Measurements from ENCODE around the gene NLRX1. TPM values are rescaled to one million over a fixed set of nuclear protein-coding genes. Genes with fewer than 3 reads are reported as not detected.
"Not testable (repeated sequence)": the region's sequence is repeated elsewhere in the genome, so short reads cannot be mapped to it uniquely, and the experiment has no call there.

Gene NLRX1
- total RNA-seq, 1 experiment from 2014 or later = 35.8 TPM

- in situ Hi-C loops (cut with HindIII; ENCODE audit: low pct_unique_long_range_greater_than_20kb, low sequenced_read_pairs) = no loop called here
- no peak for DNase-seq (ENCODE audit: low read depth)
Measured at GRCh38 chr11:119198925-119199324, 30.4 kb downstream of the NLRX1 start.

DNA sequence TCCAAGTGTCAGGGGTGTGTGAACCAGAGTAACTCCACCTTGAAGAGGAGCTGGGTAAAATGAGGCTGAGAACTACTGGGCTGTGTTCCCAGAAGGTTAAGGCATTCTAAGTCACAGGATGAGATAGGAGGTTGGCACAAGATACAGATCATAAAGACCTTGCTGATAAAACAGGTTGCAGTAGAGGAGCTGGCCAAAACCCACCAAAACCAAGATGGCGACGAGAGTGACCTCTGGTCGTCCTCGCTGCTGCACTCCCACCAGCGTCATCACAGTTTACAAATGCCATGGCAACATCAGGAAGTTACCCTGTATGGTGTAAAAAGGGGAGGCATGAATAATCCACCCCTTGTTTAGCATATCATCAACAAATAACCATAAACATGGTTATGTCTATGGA lies 32.7 kb downstream of the NLRX1 start:
- DNase-seq (ENCODE audit: low read depth); in situ Hi-C loops (cut with HindIII; ENCODE audit: low pct_unique_long_range_greater_than_20kb, low sequenced_read_pairs): not testable (repeated sequence)

DNA sequence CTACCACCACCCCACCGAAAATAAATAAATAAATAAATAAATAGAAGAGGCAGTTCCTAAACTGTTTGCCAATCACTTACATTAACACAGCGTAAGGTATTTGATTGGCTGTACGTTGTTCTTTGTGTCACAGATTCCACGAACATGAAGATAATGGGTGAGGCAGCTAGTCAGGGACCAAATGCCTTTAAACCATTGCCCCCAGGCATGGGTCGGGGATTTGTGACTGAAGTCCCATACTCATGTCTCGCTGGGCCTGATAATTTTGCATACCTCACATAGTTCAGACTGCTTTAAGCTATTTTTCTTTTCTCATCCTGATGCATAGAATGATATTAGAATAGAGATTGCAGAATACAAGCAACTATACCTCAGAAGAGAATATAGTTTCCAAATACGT lies 34.0 kb downstream of the NLRX1 start:
- in situ Hi-C loops (cut with HindIII; ENCODE audit: low pct_unique_long_range_greater_than_20kb, low sequenced_read_pairs) = no loop called here
- DNase-seq (ENCODE audit: low read depth) = no peak

- in situ Hi-C loops (cut with HindIII; ENCODE audit: low pct_unique_long_range_greater_than_20kb, low sequenced_read_pairs) = no loop called here
- DNase-seq (ENCODE audit: low read depth) = no peak
Measured at GRCh38 chr11:119204066-119204465, 35.5 kb downstream of the NLRX1 start.

GRCh38 chr11:119205080-119205479 lies 36.6 kb downstream of the NLRX1 start:
- in situ Hi-C loops (cut with HindIII; ENCODE audit: low pct_unique_long_range_greater_than_20kb, low sequenced_read_pairs) = no loop called here
- no peak for DNase-seq (ENCODE audit: low read depth)

GRCh38 chr11:119205574-119206510 lies 37.3 kb downstream of the NLRX1 start, which contains the start of gene CBL:
CBL (plus strand) TSS chr11:119206339; CDS start chr11:119206418, 79 bp downstream.
- peak; percentile 82 for DNase-seq (ENCODE audit: low read depth)
- in situ Hi-C loops (cut with HindIII; ENCODE audit: low pct_unique_long_range_greater_than_20kb, low sequenced_read_pairs) = no loop called here

- in situ Hi-C loops (cut with HindIII; ENCODE audit: low pct_unique_long_range_greater_than_20kb, low sequenced_read_pairs) = no loop called here
- DNase-seq (ENCODE audit: low read depth) = peak; percentile 16
Measured at GRCh38 chr11:119206511-119207414, 38.2 kb downstream of the NLRX1 start.

DNA sequence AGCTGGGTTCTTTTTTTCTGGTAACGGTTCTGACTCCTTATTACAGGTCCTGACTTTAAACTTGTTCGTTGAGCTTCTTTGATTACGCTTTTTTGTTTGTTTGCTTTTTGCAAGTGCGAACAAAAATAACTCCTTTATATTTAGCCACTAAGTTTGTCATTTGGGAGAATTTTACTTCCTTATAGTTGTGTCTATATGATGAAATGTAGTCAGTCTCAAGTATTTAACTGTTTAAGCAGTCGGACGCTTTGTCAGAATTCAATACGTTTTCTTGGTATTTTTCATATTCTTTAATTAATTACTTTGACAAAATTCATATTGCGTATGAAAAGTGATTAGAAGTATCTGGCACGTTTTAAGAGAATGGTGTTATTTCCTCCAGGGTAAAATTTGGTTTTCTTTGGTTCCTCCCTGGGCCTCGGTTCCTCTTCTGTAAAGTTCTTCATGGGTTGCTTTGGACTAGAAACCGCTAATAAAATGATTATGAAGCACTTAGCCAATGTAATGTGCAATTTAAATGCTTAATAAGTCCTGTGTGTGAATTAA lies 39.0 kb downstream of the NLRX1 start:
- no peak for DNase-seq (ENCODE audit: low read depth)
- in situ Hi-C loops (cut with HindIII; ENCODE audit: low pct_unique_long_range_greater_than_20kb, low sequenced_read_pairs) = no loop called here

DNA sequence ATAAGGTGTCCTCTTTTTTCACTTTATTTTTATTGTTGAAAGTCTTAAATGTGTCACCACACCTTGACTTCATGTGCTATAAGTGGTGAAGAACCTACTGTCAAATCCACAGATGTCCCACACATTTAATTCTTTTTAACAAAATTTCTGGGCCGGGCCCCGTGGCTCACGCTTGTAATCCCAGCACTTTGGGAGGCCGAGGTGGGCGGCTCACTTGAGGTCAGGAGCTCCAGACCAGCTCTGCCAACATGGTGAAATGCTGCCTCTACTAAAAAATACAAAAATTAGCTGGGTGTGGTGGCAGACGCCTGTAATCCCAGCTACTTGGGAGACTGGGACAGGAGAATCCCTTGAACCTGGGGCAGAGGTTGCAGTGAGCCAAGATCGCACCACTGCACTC lies 40.7 kb downstream of the NLRX1 start:
- in situ Hi-C loops (cut with HindIII; ENCODE audit: low pct_unique_long_range_greater_than_20kb, low sequenced_read_pairs) = no loop called here

DNA sequence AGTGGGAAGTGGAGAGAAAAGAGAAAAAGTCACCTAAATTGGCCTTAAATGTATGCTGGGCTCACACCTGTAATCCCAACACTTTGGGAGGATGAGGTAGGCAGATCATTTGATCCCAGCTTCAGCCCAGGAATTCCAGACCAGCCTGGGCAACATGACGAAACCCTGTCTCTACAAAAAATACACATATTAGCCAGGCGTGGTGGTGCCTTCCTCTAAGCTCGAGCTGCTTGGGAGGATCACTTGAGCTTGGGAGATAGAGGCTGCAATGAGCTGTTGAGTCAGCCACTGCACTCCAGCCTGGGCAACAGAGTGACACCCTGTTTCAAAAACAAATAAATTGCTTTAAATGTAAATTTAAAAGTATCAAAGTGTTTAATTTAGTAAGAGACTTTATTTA lies 41.5 kb downstream of the NLRX1 start:
- in situ Hi-C loops (cut with HindIII; ENCODE audit: low pct_unique_long_range_greater_than_20kb, low sequenced_read_pairs) = no loop called here
- peak; percentile 35 for DNase-seq (ENCODE audit: low read depth)

More for the DNA sequence above, 40.7 kb downstream of the NLRX1 start:
- no peak for DNase-seq (ENCODE audit: low read depth)

GRCh38 chr11:119218141-119218878 lies 49.8 kb downstream of the NLRX1 start:
- peak; percentile 62 for DNase-seq (ENCODE audit: low read depth)
- in situ Hi-C loops (cut with HindIII; ENCODE audit: low pct_unique_long_range_greater_than_20kb, low sequenced_read_pairs) = no loop called here

GRCh38 chr11:119222308-119222707 lies 53.8 kb downstream of the NLRX1 start:
- DNase-seq (ENCODE audit: low read depth) = no peak

GRCh38 chr11:119222891-119223290 lies 54.4 kb downstream of the NLRX1 start:
- in situ Hi-C loops (cut with HindIII; ENCODE audit: low pct_unique_long_range_greater_than_20kb, low sequenced_read_pairs) = no loop called here
- no peak for DNase-seq (ENCODE audit: low read depth)

More at GRCh38 chr11:119222308-119222707, 53.8 kb downstream of the NLRX1 start:
- in situ Hi-C loops (cut with HindIII; ENCODE audit: low pct_unique_long_range_greater_than_20kb, low sequenced_read_pairs) = no loop called here

- in situ Hi-C loops (cut with HindIII; ENCODE audit: low pct_unique_long_range_greater_than_20kb, low sequenced_read_pairs) = no loop called here
- DNase-seq (ENCODE audit: low read depth) = no peak
Measured at GRCh38 chr11:119223856-119224255, 55.3 kb downstream of the NLRX1 start.

- in situ Hi-C loops (cut with HindIII; ENCODE audit: low pct_unique_long_range_greater_than_20kb, low sequenced_read_pairs); DNase-seq (ENCODE audit: low read depth): not testable (repeated sequence)
Measured at GRCh38 chr11:119228535-119229287, 60.2 kb downstream of the NLRX1 start.

DNA sequence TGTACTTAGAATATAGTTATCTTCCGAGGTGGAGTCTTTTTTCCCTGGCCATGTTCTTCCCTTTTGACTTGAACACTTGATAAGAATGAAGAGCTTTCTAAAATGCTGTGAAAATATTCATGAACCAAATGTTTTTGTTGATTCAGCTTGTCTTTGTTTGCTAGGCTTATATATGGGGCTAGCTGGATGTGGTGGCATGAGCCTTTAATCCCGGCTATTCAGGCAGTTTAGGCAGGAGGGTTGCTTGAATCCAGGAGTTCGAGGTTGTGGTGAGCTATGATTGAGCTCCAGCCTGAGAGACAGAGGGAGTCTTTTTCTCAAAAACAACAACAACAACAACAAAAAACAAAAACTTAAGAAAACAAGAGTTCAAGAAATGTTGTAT lies 60.8 kb downstream of the NLRX1 start:
- in situ Hi-C loops (cut with HindIII; ENCODE audit: low pct_unique_long_range_greater_than_20kb, low sequenced_read_pairs) = no loop called here
- no peak for DNase-seq (ENCODE audit: low read depth)

DNA sequence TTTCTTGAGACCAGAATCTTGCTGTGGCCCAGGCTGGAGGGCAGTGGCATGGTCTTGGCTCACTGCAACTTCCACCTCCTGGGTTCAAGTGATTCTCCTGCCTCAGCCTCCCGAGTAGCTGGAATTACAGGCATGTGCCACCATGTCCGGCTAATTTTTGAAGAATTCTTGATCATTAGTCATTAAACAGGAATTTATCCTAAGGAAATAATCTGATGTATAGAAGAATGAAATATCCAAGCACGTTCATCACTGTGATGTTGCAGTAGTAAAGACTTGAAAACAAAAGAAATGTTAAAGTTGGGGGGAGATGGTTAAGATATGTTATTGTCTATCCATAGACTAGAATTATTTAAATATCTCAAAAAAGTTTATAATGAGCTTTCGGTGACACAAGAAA lies 61.2 kb downstream of the NLRX1 start:
- DNase-seq (ENCODE audit: low read depth) = no peak
- in situ Hi-C loops (cut with HindIII; ENCODE audit: low pct_unique_long_range_greater_than_20kb, low sequenced_read_pairs) = no loop called here

All from Caki2 (cell line).